HEK293 (cell line): ENCODE results near the gene CORO7.

ENCODE experiments used
- CTCF ChIA-PET: fragments of 350-600 bp; formaldehyde crosslinking; extraction: SDS; loops from one replicate; lab custom pipeline; 2021; ENCODE audit warnings: antibody characterized with exemption; lab: Yijun Ruan, JAX
- POLR2A ChIA-PET: fragments of 300-600 bp; formaldehyde crosslinking; extraction: SDS; loops from one replicate; lab custom pipeline; 2020; ENCODE audit warnings: antibody characterized with exemption, inconsistent platforms; lab: Yijun Ruan, JAX
- H3K27ac ChIP-seq: fragments of 200-500 bp; sonication (Bioruptor generic); 2 replicates; pipeline ENCODE4 v1.5.1; 2014; ENCODE audit warnings: low read depth, low read length, control low read depth, inconsistent platforms; ENCODE audit errors: extremely low read depth
- H3K36me3 ChIP-seq, 2 experiments: fragments of 200-500 bp in 1 of 2; sonication (Bioruptor generic) in 1 of 2; 1 replicate in 1 of 2; 2 replicates in 1 of 2; pipeline ENCODE4 v1.5.1; 2014 to 2017; ENCODE audit warnings: inconsistent platforms in 2 of 2, low read length in 2 of 2; ENCODE audit not compliant: control insufficient read depth in 2 of 2, insufficient read depth in 1 of 2
- H3K4me1 ChIP-seq: fragments of 200-500 bp; sonication (Bioruptor generic); 2 replicates; pipeline ENCODE4 v1.5.1; 2014; ENCODE audit warnings: mild to moderate bottlenecking, low read length, inconsistent platforms; ENCODE audit not compliant: control insufficient read depth, insufficient read depth
- H3K4me3 ChIP-seq: 2 replicates; pipeline ENCODE4 v1.5.1; 2011; ENCODE audit warnings: low read depth, mild to moderate bottlenecking, control low read depth, low read length, moderate library complexity
- H3K9me3 ChIP-seq: fragments of 200-500 bp; sonication (Bioruptor generic); 2 replicates; pipeline ENCODE4 v1.5.1; 2014; ENCODE audit warnings: low read depth, low read length, inconsistent platforms; ENCODE audit not compliant: control insufficient read depth, insufficient read depth
- HIC1 ChIP-seq: fragments of 450-650 bp; formaldehyde crosslinking; IDR thresholded peaks from 2 replicates; pipeline ENCODE4 v1.5.1; 2016; ENCODE audit warnings: missing biosample characterization, missing genetic modification characterization
- IKZF3 ChIP-seq: fragments of 450-650 bp; IDR thresholded peaks from 2 replicates; pipeline ENCODE4 v1.5.0; 2018; ENCODE audit warnings: missing biosample characterization, mild to moderate bottlenecking, missing genetic modification characterization, moderate library complexity
- PBX3 ChIP-seq: sonication (generic); formaldehyde crosslinking; IDR thresholded peaks from 2 replicates; pipeline ENCODE4 v1.8.1; 2022; ENCODE audit warnings: mild to moderate bottlenecking, moderate library complexity, missing genetic modification reagents
- SP7 ChIP-seq: fragments of 450-650 bp; formaldehyde crosslinking; IDR thresholded peaks from 2 replicates; pipeline ENCODE4 v1.5.1; 2016; ENCODE audit warnings: missing biosample characterization, missing genetic modification characterization
- ZBTB17 ChIP-seq: fragments of 450-650 bp; formaldehyde crosslinking; IDR thresholded peaks from 2 replicates; pipeline ENCODE4 v1.5.1; 2016; ENCODE audit warnings: missing biosample characterization, missing genetic modification characterization
- ZBTB20 ChIP-seq: fragments of 450-650 bp; formaldehyde crosslinking; IDR thresholded peaks from 2 replicates; pipeline ENCODE4 v1.5.1; 2016; ENCODE audit warnings: missing biosample characterization, missing genetic modification characterization
- ZBTB48 ChIP-seq: fragments of 450-650 bp; formaldehyde crosslinking; IDR thresholded peaks from 2 replicates; pipeline ENCODE4 v1.5.1; 2016; ENCODE audit warnings: missing biosample characterization, missing genetic modification characterization
- ZNF112 ChIP-seq: fragments of 450-650 bp; formaldehyde crosslinking; IDR thresholded peaks from 2 replicates; pipeline ENCODE4 v1.5.0; 2017; ENCODE audit warnings: missing biosample characterization, missing genetic modification characterization
- ZNF174 ChIP-seq: fragments of 450-650 bp; formaldehyde crosslinking; IDR thresholded peaks from 2 replicates; pipeline ENCODE4 v1.5.0; 2017; ENCODE audit warnings: missing biosample characterization, mild to moderate bottlenecking, missing genetic modification characterization
- ZNF214 ChIP-seq: fragments of 450-650 bp; formaldehyde crosslinking; IDR thresholded peaks from 2 replicates; pipeline ENCODE4 v1.5.1; 2017; ENCODE audit warnings: missing biosample characterization, mild to moderate bottlenecking, missing genetic modification characterization, borderline replicate concordance
- ZNF239 ChIP-seq: fragments of 450-650 bp; formaldehyde crosslinking; IDR thresholded peaks from 2 replicates; pipeline ENCODE4 v1.5.1; 2016; ENCODE audit warnings: missing biosample characterization, missing genetic modification characterization
- ZNF280C ChIP-seq: fragments of 450-650 bp; formaldehyde crosslinking; IDR thresholded peaks from 2 replicates; pipeline ENCODE4 v1.5.1; 2016; ENCODE audit warnings: missing biosample characterization, missing genetic modification characterization
- ZNF311 ChIP-seq: fragments of 450-650 bp; formaldehyde crosslinking; IDR thresholded peaks from 2 replicates; pipeline ENCODE4 v1.5.1; 2017; ENCODE audit warnings: missing biosample characterization, missing genetic modification characterization, borderline replicate concordance
- ZNF449 ChIP-seq: fragments of 450-650 bp; formaldehyde crosslinking; IDR thresholded peaks from 2 replicates; pipeline ENCODE4 v1.5.1; 2017; ENCODE audit warnings: missing biosample characterization, mild to moderate bottlenecking, missing genetic modification characterization, moderate library complexity
- ZNF548 ChIP-seq: fragments of 450-650 bp; formaldehyde crosslinking; IDR thresholded peaks from 2 replicates; pipeline ENCODE4 v1.5.1; 2016; ENCODE audit warnings: missing biosample characterization, missing genetic modification characterization
- ZNF747 ChIP-seq: fragments of 450-650 bp; formaldehyde crosslinking; IDR thresholded peaks from 2 replicates; pipeline ENCODE4 v1.5.1; 2016; ENCODE audit warnings: missing biosample characterization, missing genetic modification characterization
- ZXDB ChIP-seq: fragments of 450-650 bp; formaldehyde crosslinking; IDR thresholded peaks from 2 replicates; pipeline ENCODE4 v1.5.1; 2016; ENCODE audit warnings: missing biosample characterization, missing genetic modification characterization

Gene CORO7

GRCh38 chr16:4323845-4324488 is 92.4 kb downstream of the CORO7 start (continued):
- TF ChIP-seq ZNF449 (tag by site-specific recombination) (0 out of 2 replicates have a peak, but pooled peaks have one; percentile 25), ZNF214 (tag by site-specific recombination) (no peak), PBX3 (CRISPR knock-in tag) (no peak), ZNF311 (tag by site-specific recombination) (no peak), ZBTB48 (tag by site-specific recombination) (peak; percentile 58; the same call in 1 of the 2 replicates), ZNF747 (tag by site-specific recombination) (no peak), ZXDB (tag by site-specific recombination) (no peak), ZNF112 (no peak), SP7 (tag by site-specific recombination) (no peak), ZBTB20 (tag by site-specific recombination) (no peak), ZBTB17 (tag by site-specific recombination) (0 out of 2 replicates have a peak, but pooled peaks have one; percentile 28), IKZF3 (peak; percentile 79; the same call in 1 of the 2 replicates), HIC1 (peak; percentile 17; the same call in 1 of the 2 replicates), ZNF239 (tag by site-specific recombination) (no peak), ZNF548 (tag by site-specific recombination) (no peak), ZNF174 (tag by site-specific recombination) (no peak)

- CTCF ChIA-PET: interaction anchor here (1.0 kb wide), 1 partner anchor 34 kb away, joined by 3 read pairs; no protein-coding TSS in a partner anchor
- POLR2A ChIA-PET: interaction anchor here (1.1 kb wide), 1 partner anchor 52 kb away, joined by 3 read pairs; no protein-coding TSS in a partner anchor
- Histone ChIP-seq H3K4me3 (no peak overlapping the region), H3K9me3 (no peaks in the 10 kb centered on the region), H3K27ac (0 out of 2 replicates have a peak overlapping the region, but pooled peaks have one; percentile 16)
- TF ChIP-seq HIC1: peak; percentile 35
- no peak for TF ChIP-seq ZNF214 (tag by site-specific recombination)
- TF ChIP-seq ZNF280C: no peak
- TF ChIP-seq, all 188 proteins: peak for 1
- H3K36me3 ChIP-seq: no peaks in the 10 kb centered on the region
- no peaks in the 10 kb centered on the region for H3K4me1 ChIP-seq
Measured at GRCh38 chr16:4323071-4323844, 93.1 kb downstream of the CORO7 start.
